ENCODE measurements around the gene TAF6L.
"Not testable (repeated sequence)": the region's sequence is repeated elsewhere in the genome, so short reads cannot be mapped to it uniquely, and the experiment has no call there.

GRCh38 chr11:62760867-62761227 lies 10.3 kb upstream of the TAF6L start:
- TF ChIP-seq CTCF (conservative IDR thresholded peaks at IDR 0.05); ZFX (IDR thresholded peaks at IDR 0.05): not testable (repeated sequence)

Measured in C4-2B (cell line).